Right hindlimb (tissue), 1 donor: ENCODE data around the gene FOXC2.

ENCODE experiments used
- DNase-seq: peaks from one replicate; pipeline ENCODE4 v3.0.0-alpha.2; 2018

FOXC2 gene

DNA sequence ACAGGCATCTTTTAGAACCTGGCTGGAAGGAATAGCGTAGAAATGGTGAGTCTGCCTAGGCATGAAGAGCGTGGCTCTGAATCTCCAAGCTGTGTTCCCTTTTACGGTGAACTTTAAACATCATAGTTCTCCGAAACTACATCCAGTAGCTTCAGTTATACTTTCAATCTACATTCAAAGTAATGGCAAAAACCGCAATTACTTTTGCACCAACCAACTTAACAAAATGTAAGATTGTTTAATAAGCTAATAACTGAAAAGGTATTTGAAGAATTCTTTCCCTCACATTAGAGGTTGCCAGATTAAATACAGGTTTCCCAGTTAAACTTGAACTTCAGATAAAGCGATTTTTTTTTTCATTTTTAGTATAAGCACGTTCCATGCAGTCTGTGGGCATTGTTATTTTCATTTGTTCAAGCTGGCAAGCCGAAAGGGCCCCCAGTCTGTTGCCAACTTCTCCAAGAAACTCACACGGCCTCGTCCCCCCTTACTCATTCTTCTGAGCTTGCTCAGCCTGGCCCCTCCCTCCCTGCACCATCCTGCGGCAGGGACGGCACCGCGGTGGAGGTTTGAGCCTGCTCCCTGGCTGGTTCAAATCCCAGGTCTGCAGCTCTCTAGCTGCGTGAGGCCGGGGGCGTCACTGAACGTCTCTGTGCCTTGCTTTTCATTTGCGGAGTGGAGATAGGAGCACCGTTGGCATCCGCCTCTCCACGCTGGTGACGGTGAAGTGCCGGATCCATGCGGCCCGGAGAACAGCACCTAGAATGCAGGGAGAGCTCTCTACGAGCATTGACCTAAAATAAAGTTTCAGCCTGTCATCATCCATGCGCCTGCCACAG lies 8.1 kb upstream of the FOXC2 start:
- no peak for DNase-seq

DNA sequence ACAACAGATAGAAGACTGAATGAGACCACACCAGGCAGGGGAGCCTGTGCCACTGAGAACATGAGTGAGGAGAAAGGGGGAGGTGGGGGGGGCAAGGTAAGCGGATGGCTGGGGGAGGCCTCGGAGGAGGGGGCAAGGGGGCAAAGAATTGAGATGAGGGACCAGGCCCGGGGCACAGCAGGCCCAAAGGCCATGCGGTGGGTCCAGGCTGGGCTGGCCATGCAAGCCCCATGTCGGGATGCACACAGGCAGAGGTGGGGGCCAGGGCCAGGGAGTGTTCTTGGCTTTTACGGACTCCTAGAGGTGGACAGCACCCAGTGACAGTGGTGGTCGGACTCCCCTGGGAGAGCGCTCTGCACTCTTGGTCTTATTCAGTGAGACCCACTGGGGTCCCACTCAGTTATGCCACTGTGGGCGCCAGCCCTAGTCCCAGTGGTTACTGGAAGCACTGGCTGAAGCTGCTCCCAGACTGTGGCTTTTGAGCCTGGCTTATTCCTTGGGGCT lies 6.8 kb upstream of the FOXC2 start:
- DNase-seq, result peak; percentile 18

DNA sequence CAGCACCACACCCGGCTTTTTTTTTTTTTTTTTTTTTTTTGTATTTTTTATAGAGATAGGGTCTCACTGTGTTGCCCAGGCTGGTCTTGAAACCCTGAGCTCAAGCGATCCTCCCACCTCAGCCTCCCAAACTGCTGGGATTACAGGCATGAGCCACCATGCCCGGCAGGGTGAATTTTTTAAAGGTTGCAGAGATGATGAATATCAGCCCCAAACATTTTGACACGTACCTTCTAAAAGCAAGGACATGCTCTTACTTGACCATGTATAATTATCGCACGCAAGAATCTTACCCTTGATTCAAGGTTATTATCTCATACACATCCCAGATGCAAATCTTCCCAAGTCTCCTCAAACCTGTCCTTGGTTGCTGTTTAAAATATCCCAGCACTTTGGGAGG lies 4.3 kb upstream of the FOXC2 start:
- no peak for DNase-seq

DNA sequence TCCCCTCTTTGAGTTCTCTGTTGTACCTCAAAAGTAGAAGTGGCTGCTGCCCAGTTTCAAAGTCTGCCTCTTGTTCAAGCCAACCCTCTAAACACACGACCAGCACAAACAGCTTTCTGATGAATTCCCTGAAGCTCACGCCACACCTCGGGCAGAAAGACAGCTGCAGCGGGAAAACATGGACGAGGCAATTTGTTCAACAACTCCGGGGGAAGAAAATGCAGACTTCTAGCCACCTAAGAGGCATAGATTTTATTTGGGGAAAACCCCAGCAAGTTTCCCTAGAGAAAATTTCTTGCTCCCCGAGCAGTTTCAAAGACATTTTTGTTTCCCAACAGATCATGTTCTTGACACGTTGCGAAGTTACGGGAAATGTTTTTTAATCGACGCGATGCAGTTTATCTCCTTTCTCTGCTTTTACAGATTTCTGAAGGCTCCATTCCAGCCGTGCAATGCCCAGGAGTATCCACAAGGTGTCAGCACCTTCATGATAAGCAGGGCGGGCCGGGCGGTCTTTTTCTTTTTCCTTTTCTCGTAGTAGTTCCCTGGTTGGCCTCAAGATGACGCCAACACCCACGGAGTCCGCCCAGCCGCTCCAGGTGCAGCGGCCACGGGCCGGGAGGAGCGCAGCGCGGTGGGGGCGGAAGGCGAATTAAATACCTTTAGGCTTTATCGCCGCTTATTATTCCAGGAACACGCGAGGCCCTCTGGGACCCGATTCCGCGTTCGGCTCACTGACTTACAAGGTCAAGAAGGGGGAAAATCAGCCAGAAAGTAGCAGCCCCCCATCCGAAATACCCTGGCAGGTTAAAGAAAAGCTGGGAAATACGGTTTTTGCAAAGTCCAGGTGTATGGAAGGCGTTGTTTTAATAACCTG lies 2.9 kb upstream of the FOXC2 start:
- DNase-seq, result peak; percentile 89

DNA sequence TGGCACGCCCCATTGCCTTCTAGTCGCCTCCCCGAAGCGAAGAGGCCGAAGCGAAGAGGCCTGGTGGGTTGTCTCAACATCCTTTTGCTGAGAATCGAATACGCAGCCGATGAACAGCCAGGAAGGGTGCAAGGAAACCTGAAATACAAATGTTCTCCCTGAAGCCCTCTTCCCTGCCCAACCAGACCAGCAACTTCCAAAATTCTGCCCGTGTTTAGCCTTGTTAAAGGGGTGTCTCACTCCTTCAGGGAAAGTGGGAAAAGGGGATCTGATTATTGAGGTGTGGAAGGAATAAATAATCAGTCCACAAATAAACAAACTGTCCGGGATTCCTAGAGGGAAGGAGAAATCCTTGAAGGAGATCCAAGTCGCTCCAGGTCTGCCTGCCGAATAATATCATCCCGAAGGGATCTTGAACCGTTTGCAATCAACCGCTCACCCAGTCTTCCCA lies 1.4 kb upstream of the FOXC2 start:
- peak; percentile 17 for DNase-seq

DNA sequence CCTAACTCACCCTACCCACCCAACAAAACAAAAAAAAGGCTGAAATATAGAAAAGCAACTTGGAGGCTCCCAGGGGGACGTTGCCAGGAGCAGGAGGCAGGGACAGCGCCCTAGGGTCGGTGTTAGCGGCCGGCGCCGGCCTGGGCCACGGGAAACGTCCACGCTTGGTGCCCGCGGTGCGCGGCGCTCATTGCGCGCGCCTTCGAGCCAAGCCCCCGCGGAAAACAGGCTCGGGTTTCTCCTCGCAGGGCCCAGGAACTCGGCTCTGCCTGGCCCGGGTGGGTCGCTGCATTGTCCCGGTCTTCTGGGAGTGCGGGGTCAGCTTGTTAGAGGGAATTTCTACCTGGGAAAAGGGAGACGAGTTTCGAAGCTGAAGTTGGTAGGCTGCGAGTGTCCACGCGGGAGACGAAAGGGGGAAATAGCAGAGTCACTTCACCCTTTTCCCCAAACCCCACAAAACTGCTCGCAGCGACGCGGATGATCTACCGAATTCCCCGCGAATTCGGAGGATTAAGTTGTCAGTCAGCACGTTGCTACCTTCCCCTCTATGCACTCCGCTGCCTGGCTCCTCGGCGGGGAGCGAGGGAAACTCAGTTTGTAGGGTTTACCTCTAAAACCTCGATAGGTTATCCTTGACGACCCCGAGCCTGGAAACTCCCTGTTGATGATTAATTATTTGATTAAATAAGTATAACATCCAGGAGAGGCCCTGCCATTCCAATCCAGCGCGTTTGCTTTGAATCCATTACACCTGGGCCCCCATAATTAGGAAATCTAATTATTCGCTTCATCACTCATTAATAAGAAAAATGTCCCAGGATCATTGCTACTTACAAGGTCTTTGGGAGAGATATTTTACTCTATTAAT lies 751 bp upstream of the FOXC2 start:
- DNase-seq, result peak; percentile 20

DNA sequence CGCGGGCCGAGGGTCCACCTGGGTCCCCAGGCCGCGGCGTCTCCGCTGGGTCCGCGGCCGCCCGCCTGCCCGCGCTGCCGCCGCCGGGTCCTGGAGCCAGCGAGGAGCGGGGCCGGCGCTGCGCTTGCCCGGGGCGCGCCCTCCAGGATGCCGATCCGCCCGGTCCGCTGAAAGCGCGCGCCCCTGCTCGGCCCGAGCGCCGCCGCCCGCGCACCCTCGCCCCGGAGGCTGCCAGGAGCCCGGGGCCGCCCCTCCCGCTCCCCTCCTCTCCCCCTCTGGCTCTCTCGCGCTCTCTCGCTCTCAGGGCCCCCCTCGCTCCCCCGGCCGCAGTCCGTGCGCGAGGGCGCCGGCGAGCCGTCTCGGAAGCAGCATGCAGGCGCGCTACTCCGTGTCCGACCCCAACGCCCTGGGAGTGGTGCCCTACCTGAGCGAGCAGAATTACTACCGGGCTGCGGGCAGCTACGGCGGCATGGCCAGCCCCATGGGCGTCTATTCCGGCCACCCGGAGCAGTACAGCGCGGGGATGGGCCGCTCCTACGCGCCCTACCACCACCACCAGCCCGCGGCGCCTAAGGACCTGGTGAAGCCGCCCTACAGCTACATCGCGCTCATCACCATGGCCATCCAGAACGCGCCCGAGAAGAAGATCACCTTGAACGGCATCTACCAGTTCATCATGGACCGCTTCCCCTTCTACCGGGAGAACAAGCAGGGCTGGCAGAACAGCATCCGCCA lies 504 bp downstream of the FOXC2 start:
- peak; percentile 61 for DNase-seq

DNA sequence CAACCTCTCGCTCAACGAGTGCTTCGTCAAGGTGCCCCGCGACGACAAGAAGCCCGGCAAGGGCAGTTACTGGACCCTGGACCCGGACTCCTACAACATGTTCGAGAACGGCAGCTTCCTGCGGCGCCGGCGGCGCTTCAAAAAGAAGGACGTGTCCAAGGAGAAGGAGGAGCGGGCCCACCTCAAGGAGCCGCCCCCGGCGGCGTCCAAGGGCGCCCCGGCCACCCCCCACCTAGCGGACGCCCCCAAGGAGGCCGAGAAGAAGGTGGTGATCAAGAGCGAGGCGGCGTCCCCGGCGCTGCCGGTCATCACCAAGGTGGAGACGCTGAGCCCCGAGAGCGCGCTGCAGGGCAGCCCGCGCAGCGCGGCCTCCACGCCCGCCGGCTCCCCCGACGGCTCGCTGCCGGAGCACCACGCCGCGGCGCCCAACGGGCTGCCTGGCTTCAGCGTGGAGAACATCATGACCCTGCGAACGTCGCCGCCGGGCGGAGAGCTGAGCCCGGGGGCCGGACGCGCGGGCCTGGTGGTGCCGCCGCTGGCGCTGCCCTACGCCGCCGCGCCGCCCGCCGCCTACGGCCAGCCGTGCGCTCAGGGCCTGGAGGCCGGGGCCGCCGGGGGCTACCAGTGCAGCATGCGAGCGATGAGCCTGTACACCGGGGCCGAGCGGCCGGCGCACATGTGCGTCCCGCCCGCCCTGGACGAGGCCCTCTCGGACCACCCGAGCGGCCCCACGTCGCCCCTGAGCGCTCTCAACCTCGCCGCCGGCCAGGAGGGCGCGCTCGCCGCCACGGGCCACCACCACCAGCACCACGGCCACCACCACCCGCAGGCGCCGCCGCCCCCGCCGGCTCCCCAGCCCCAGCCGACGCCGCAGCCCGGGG lies 1.3 kb downstream of the FOXC2 start:
- DNase-seq, result no peak

DNA sequence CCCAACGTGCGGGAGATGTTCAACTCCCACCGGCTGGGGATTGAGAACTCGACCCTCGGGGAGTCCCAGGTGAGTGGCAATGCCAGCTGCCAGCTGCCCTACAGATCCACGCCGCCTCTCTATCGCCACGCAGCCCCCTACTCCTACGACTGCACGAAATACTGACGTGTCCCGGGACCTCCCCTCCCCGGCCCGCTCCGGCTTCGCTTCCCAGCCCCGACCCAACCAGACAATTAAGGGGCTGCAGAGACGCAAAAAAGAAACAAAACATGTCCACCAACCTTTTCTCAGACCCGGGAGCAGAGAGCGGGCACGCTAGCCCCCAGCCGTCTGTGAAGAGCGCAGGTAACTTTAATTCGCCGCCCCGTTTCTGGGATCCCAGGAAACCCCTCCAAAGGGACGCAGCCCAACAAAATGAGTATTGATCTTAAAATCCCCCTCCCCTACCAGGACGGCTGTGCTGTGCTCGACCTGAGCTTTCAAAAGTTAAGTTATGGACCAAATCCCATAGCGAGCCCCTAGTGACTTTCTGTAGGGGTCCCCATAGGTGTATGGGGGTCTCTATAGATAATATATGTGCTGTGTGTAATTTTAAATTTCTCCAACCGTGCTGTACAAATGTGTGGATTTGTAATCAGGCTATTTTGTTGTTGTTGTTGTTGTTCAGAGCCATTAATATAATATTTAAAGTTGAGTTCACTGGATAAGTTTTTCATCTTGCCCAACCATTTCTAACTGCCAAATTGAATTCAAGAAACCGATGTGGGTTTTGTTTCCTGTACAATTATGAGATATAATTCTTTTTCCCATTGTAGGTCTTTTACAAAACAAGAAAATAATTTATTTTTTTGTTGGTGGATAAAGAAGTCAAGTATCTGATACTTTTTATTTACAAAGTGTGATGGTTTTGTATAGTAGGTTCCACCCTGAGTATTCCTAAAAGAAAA lies 2.3 kb downstream of the FOXC2 start:
- DNase-seq, result no peak

DNA sequence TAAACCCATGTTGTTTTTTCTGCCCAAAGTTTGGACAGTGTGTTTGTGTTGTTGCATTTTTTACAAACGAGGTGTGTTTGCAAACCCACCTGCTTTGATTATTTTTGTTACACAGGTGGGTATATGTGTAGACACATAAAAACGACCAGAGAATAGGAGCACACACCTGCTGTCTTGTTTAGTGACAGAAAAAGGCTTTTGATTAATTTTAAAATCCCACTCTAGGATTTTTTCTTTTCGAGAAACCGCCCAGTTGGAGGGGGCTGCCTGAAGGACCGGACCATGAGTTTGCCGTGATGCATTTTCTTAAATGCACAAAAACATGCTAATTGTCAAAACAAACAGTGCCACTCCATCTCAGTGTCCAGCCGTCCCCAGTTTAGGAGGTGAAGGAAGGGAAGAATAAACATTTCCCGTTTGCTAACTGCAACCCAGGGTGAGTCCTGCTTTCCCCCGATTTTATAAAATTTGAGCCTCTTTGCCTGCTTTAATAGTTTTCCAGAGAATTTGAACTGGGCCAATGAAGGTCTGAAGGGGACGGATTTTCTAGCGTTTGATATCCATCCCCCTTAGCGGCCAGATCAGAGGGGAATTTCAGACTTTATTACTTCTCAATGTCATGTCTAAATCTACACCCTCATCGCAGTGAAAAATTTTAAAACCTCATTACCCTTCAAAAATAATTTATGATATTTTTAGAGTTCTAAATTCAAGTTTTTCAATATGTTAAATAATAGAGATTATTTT lies 3.2 kb downstream of the FOXC2 start:
- DNase-seq, result no peak

DNA sequence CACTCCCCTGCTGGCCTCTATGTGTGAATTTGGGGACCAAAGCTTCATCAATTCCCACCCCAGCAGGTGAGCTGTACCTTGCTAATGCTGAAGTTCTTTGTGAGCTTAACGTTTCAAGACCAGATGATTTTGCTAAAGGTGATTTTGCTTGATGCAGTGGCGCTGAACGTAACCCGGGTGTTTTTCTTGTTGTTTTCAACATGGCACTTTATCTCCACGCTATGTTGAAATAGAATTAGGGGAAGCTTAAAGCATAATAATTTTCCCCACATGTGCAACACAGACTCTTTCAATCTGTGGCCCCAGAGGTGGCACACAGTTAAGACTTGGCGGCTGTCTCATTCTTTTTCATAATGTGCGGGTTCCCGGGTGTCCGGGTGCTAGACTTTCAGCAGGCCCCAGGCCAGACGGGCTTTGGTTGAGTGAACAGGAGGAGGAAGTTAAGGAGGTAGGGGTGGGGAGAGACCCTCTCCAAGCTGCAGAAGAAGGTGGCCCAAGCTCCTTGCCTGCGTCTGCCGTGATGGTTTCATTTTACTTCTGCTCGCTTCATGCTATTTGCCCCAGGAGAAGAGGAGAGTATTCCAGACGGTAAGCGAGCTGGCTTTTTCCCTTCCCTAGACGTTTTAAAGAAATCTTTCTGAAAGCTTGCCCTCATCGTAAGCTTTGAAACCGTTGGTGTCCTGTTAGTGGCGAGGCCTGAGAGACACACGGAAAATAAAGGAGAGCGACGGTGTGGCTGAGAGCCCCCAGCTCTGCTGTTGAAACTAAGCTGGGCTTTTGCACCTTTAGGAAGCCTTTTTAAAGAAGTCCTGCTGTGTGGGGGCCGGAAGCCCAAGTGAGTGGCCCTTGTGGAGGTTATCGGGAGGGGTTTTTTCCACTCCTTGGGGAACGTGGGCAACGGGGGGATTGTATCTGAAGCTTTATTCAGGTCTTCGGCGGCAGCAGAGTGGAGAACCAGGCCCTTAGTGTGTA lies 4.2 kb downstream of the FOXC2 start:
- no peak for DNase-seq

DNA sequence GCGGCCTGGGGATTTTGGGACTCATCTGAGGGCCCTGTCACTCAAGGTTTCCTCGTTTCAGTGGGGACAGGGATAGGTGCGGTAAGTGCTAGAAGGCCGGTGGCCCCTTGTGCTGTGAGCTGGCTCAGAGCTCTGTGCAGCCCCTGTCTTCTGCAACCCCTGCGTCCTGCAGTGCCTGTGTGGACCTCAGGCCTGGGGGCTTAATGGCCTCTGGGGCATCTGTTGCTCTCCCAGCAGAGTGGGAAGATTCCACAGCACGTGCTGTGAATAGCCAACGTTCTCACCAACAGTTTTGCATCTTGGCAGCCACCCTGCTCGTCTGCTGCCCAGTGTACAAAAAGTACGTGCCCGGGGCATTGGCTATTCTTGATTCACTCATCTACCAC lies 4.9 kb downstream of the FOXC2 start:
- no peak for DNase-seq

DNA sequence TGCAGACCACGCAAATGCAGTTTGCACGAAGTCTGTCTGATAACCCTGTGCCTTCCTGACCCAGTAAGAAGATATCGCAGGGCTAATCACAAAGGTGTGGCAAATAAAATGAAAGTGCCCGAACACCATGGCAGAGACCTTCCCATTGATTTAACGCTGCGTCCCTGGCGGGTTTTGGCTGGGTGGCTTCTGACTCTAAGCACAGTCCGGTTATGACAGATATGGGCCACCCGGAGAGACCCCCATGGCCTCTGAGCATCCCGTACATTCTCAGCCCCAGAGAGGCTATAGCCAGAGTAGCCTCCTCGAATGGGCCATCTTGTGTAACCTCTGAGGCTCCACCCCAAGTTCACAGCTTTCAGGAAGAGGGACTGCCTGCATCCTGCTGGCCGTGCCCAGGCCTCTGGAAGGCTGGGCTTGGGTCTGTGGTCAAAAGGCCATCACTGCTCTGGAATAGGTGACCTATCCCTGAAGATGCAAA lies 5.5 kb downstream of the FOXC2 start:
- no peak for DNase-seq

DNA sequence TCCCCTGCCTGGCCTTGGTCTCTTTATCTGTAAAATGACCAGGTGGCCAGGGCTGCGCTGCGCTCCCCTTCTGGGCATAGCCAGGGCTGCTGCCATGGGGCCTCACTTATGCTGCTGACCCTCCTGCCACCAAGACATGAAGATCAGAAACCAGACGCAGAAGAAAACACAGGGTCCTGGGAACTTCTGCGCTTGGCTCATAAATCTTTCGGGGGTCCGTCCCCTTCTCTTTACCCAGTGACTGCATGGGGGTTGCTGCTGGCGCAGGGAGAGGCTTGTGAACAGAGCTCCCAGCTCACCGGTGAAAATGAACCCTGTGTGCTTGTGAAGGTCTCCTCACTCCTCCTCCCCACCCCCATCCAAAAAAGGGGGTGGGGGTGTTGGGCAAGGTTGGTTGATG lies 6.0 kb downstream of the FOXC2 start:
- DNase-seq, result no peak

DNA sequence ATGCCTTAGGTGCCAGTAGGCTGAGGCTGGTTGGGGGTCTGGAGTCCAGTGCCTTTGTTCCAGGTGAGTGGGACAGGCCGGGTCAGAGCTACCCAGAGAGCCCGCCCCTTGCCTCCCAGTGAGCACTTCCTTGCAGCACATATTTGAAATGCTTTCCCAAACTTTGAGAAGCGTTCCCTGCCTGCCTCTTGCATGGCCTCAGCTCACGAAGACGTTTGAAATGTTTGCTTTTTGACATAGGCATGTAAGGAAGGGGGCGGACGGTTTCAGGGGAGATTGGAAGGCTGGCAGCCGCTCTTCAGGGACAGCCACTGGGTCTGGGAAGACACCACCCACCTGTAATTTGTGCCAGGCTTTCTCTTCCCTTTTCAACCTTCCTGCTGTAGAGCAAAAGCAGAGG lies 6.6 kb downstream of the FOXC2 start:
- DNase-seq, result no peak

DNA sequence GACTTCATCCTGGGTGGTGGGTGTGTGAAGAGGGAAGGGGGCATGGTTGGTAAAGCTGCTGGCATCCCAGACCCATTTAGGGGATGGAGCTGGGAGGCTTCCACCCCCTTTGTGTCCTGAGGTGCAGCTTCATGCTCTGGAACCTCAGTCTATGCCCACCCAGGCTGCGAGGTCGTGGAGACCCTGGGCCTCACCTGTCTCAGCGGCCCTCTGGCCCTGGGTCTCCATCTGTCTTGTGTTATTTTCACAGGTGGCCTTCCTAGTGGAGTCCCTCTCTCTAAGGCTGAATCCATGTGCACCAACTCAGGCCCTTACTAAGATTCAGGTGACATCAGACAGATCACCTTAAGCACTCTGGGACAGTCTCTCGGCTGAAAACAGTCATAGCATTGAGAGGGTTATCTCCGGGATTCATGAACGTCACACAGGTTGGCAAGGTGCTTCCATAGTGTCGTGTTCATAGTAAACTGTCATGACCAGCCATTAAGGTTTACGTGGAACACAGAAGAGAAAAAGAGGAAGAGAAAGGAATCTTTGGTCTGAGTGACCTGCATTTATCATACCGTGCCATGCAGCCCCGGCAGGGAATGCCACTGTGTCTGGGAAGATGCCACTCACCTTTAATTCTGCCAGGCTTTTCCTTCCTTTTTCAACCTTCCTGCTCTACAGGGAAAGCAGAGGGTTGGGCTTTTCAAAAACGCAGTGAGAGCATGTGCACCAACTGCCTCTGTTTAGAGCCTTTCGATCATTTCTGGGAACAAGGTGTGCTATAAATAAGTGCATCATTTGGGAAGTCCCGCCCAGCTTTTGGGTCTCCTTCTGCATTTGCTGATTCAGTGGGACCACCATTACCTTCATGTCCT lies 7.2 kb downstream of the FOXC2 start:
- DNase-seq, result no peak

DNA sequence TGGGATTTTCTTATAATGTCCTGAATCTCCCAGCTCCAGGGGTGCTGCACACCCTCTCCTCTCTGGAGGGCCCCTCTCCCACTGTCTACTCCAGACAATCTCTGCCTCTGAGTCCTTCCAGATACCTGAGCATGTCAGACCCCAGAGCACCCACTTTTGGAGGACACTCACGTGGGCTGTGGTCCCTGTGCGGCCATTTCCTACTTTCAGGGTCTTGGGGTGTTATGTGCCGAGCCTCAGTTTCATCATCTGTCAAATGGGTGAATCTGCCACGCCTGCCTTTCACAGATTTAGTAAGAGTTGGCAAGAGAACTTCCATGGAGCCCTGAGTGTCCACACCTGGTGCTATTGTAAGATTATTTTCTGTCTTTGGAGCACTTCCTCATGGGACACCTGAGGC lies 8.0 kb downstream of the FOXC2 start:
- no peak for DNase-seq
